H1 (cell line): ENCODE results near the gene TSPAN9. TPM values are rescaled to one million over a fixed set of nuclear protein-coding genes. Genes with fewer than 3 reads are reported as not detected.

Source experiments
- CTCF ChIA-PET: fragments of 300-600 bp; sonication (Branson Sonifier 250); formaldehyde crosslinking; loops from one replicate; lab custom pipeline; 2021; ENCODE audit not compliant: partially characterized antibody; lab: Charles Lee
- POLR2A ChIA-PET: fragments of 300-600 bp; sonication (Branson Sonifier 250); formaldehyde crosslinking; loops from one replicate; lab custom pipeline; 2021; ENCODE audit warnings: inconsistent platforms; ENCODE audit not compliant: partially characterized antibody; lab: Charles Lee
- DNase-seq, 2 experiments: peaks; one replicate each; pipeline versions ENCODE4 v3.0.0 to v3.0.0-alpha.2; 2010 to 2022; ENCODE audit warnings: low spot score in 2 of 2, low read depth in 1 of 2, mixed read lengths in 1 of 2
- FAIRE-seq: peaks from 2 replicates; lab custom pipeline; 2011; peaks lifted over from hg19 to GRCh38; lab: Jason Lieb, UNC
- H2AFZ ChIP-seq: 2 replicates; pipeline ENCODE4 v1.8.1; 2012; ENCODE audit warnings: low read length, inconsistent platforms
- H2AK5ac ChIP-seq: 2 replicates; pipeline ENCODE4 v1.6.1; 2013; ENCODE audit warnings: low read depth, low read length
- H2BK120ac ChIP-seq: replicated peaks from 2 replicates; pipeline ENCODE3; 2013; ENCODE audit warnings: low read depth, low read length, inconsistent platforms
- H2BK12ac ChIP-seq: 2 replicates; pipeline ENCODE4 v1.6.1; 2013; ENCODE audit warnings: low read depth, low read length
- H2BK15ac ChIP-seq: 2 replicates; pipeline ENCODE4 v1.6.1; 2013; ENCODE audit warnings: low read length
- H2BK20ac ChIP-seq: 2 replicates; pipeline ENCODE4 v1.6.1; 2013; ENCODE audit warnings: low read length
- H2BK5ac ChIP-seq: 2 replicates; pipeline ENCODE4 v1.6.1; 2013; ENCODE audit warnings: low read depth, low read length
- H3K14ac ChIP-seq: 2 replicates; pipeline ENCODE4 v1.6.1; 2013; ENCODE audit warnings: inconsistent platforms; ENCODE audit not compliant: insufficient read length
- H3K18ac ChIP-seq: 2 replicates; pipeline ENCODE4 v1.6.1; 2013; ENCODE audit warnings: low read length; ENCODE audit errors: extremely low read depth
- H3K23ac ChIP-seq: 2 replicates; pipeline ENCODE4 v1.6.1; 2013; ENCODE audit warnings: inconsistent platforms; ENCODE audit not compliant: insufficient read length
- H3K23me2 ChIP-seq: 2 replicates; pipeline ENCODE4 v1.6.1; 2013; ENCODE audit warnings: low read depth, low read length
- H3K27ac ChIP-seq: 2 replicates; pipeline ENCODE4 v1.6.1; 2011; ENCODE audit warnings: low read depth, low read length, inconsistent platforms
- H3K27me3 ChIP-seq, 4 experiments: replicated peaks in 1 of 4; 1 replicate in 1 of 4; 2 replicates in 3 of 4; pipeline versions ENCODE4 v1.6.1 to v1.8.1; 2011 to 2013; ENCODE audit warnings: low read length in 3 of 4, mild to moderate bottlenecking in 3 of 4, inconsistent platforms in 2 of 4, mixed read lengths in 2 of 4, moderate library complexity in 1 of 4; ENCODE audit not compliant: control insufficient read depth in 3 of 4, insufficient read depth in 3 of 4; ENCODE audit errors: extremely low read depth in 1 of 4
- H3K36me3 ChIP-seq, 4 experiments: 2 replicates each; pipeline versions ENCODE4 v1.6.1 to v1.8.1; 2011 to 2013; ENCODE audit warnings: mild to moderate bottlenecking in 4 of 4, low read length in 3 of 4, moderate library complexity in 2 of 4, control low read depth in 1 of 4, inconsistent platforms in 1 of 4; ENCODE audit not compliant: insufficient read depth in 4 of 4, control insufficient read depth in 2 of 4
- H3K4ac ChIP-seq: replicated peaks from 2 replicates; pipeline ENCODE3; 2013; ENCODE audit warnings: low read length, low read depth, mixed read lengths, inconsistent platforms; ENCODE audit not compliant: insufficient read length
- H3K4me1 ChIP-seq, 4 experiments: replicated peaks in 1 of 4; 1 replicate in 1 of 4; 2 replicates in 3 of 4; pipeline versions ENCODE4 v1.6.1 to v1.8.1; 2011 to 2013; ENCODE audit warnings: low read length in 3 of 4, inconsistent platforms in 2 of 4, mixed read lengths in 1 of 4; ENCODE audit not compliant: insufficient read depth in 4 of 4, control insufficient read depth in 3 of 4
- H3K4me2 ChIP-seq, 2 experiments: 2 replicates each; pipeline versions ENCODE4 v1.6.1 to v1.8.1; 2011 to 2013; ENCODE audit warnings: low read depth in 2 of 2, low read length in 2 of 2, control low read depth in 1 of 2, inconsistent platforms in 1 of 2, mild to moderate bottlenecking in 1 of 2; ENCODE audit not compliant: insufficient read depth in 1 of 2
- H3K4me3 ChIP-seq, 4 experiments: fragments of 200-600, 300-600 bp in 1 of 4; sonication (generic), shearing (Covaris generic), sonication (Bioruptor Twin) in 1 of 4; 2 replicates each; pipeline versions ENCODE4 v1.5.1 to v1.8.1; 2011 to 2016; ENCODE audit warnings: low read length in 4 of 4, low read depth in 3 of 4, control low read depth in 2 of 4, inconsistent platforms in 2 of 4, mild to moderate bottlenecking in 2 of 4, mixed read lengths in 1 of 4, moderate library complexity in 1 of 4; ENCODE audit not compliant: insufficient read depth in 2 of 4; ENCODE audit errors: extremely low read depth in 1 of 4
- H3K56ac ChIP-seq: replicated peaks from 2 replicates; pipeline ENCODE3; 2013; ENCODE audit warnings: low read depth, mild to moderate bottlenecking, mixed read lengths, low read length, inconsistent platforms; ENCODE audit not compliant: insufficient read length
- H3K79me1 ChIP-seq: 2 replicates; pipeline ENCODE4 v1.6.1; 2013; ENCODE audit warnings: low read depth, low read length, control low read depth
- H3K79me2 ChIP-seq, 2 experiments: 2 replicates each; pipeline versions ENCODE4 v1.6.1 to v1.8.1; 2012 to 2013; ENCODE audit warnings: low read length in 2 of 2, mild to moderate bottlenecking in 2 of 2, inconsistent platforms in 1 of 2; ENCODE audit not compliant: insufficient read depth in 2 of 2, control insufficient read depth in 1 of 2
- H3K9ac ChIP-seq, 4 experiments: replicated peaks in 1 of 4; 1 replicate in 1 of 4; 2 replicates in 3 of 4; pipeline versions ENCODE4 v1.6.1 to v1.8.1; 2011 to 2013; ENCODE audit warnings: low read depth in 3 of 4, low read length in 3 of 4, control low read depth in 2 of 4, mild to moderate bottlenecking in 2 of 4, moderate library complexity in 2 of 4, inconsistent platforms in 1 of 4; ENCODE audit errors: extremely low read depth in 1 of 4
- H3K9me3 ChIP-seq, 2 experiments: 2 replicates each; pipeline versions ENCODE4 v1.6.1 to v1.8.1; 2012 to 2013; ENCODE audit warnings: mild to moderate bottlenecking in 2 of 2, moderate library complexity in 2 of 2, control low read depth in 1 of 2, inconsistent platforms in 1 of 2, low read depth in 1 of 2, low read length in 1 of 2, mixed read lengths in 1 of 2; ENCODE audit not compliant: insufficient read depth in 2 of 2
- H4K20me1 ChIP-seq, 2 experiments: replicated peaks in 1 of 2; 2 replicates each; pipeline versions ENCODE3 to v1.8.1; 2011 to 2013; ENCODE audit warnings: inconsistent platforms in 2 of 2, low read length in 2 of 2, mild to moderate bottlenecking in 1 of 2; ENCODE audit not compliant: insufficient read depth in 2 of 2, control insufficient read depth in 1 of 2
- H4K5ac ChIP-seq: 2 replicates; pipeline ENCODE4 v1.6.1; 2013; ENCODE audit warnings: low read length, low read depth, mixed read lengths, inconsistent platforms; ENCODE audit not compliant: insufficient read length
- H4K8ac ChIP-seq: 2 replicates; pipeline ENCODE4 v1.8.0; 2013; ENCODE audit warnings: mild to moderate bottlenecking, moderate library complexity, low read length, inconsistent platforms; ENCODE audit not compliant: insufficient read depth; ENCODE audit errors: extremely low read depth
- H4K91ac ChIP-seq: replicated peaks from 2 replicates; pipeline ENCODE3; 2013; ENCODE audit warnings: low read length, mixed read lengths, inconsistent platforms; ENCODE audit not compliant: insufficient read length
- BRCA1 ChIP-seq: IDR thresholded peaks from 2 replicates; pipeline ENCODE4 v1.6.1; 2012; ENCODE audit warnings: low read depth, low read length, improper control_type of control experiment
- CBX8 ChIP-seq: fragments of 300-800, 300-1000 bp; sonication (generic); IDR thresholded peaks from 2 replicates; pipeline ENCODE4 v1.7.1; 2016; ENCODE audit warnings: low read depth, low read length, borderline replicate concordance
- CHD1 ChIP-seq: IDR thresholded peaks from 2 replicates; pipeline ENCODE4 v1.6.1; 2012; ENCODE audit warnings: low read depth, low read length, improper control_type of control experiment
- CHD2 ChIP-seq: IDR thresholded peaks from 2 replicates; pipeline ENCODE4 v1.6.1; 2012; ENCODE audit warnings: low read length, improper control_type of control experiment
- PHF8 ChIP-seq: fragments of 200-600 bp; sonication (generic); conservative IDR thresholded peaks from 2 replicates; pipeline ENCODE4 v1.7.1; 2012; ENCODE audit warnings: low read depth, mild to moderate bottlenecking, inconsistent platforms, low read length, moderate library complexity
- POLR2AphosphoS5 ChIP-seq: IDR thresholded peaks from 2 replicates; pipeline ENCODE4 v1.6.1; 2011; ENCODE audit warnings: low read depth, low read length
- SAP30 ChIP-seq: fragments of 300-600 bp; sonication (generic); IDR thresholded peaks from 2 replicates; pipeline ENCODE4 v1.7.1; 2012; ENCODE audit warnings: low read length, moderate library complexity, mild to moderate bottlenecking, inconsistent platforms; ENCODE audit not compliant: insufficient read depth, insufficient replicate concordance
- SP2 ChIP-seq: IDR thresholded peaks from 2 replicates; pipeline ENCODE4 v1.6.1; 2012; ENCODE audit warnings: mild to moderate bottlenecking, low read length, inconsistent platforms
- SRF ChIP-seq: IDR thresholded peaks from 2 replicates; pipeline ENCODE4 v1.6.1; 2011; ENCODE audit warnings: mild to moderate bottlenecking, low read depth, low read length, moderate library complexity
- TAF1 ChIP-seq: IDR thresholded peaks from 2 replicates; pipeline ENCODE4 v1.6.1; 2011; ENCODE audit warnings: mild to moderate bottlenecking, low read depth, low read length
- TBP ChIP-seq: IDR thresholded peaks from 2 replicates; pipeline ENCODE4 v1.6.1; 2011; ENCODE audit warnings: low read depth, low read length, improper control_type of control experiment
- TEAD4 ChIP-seq: IDR thresholded peaks from 2 replicates; pipeline ENCODE4 v1.6.1; 2012; ENCODE audit warnings: low read depth, low read length, inconsistent platforms, mixed read lengths
- YY1 ChIP-seq: IDR thresholded peaks from 2 replicates; pipeline ENCODE4 v1.6.1; 2011; ENCODE audit warnings: low read depth, mild to moderate bottlenecking, low read length
- WGBS, 2 experiments: shearing (Covaris generic) in 1 of 2; methylation state at CpG; one replicate each; pipeline versions ENCODE4 v1.1.6 to v1.1.7; 2013 to 2015; ENCODE audit warnings: low lambda C conversion rate in 2 of 2, mixed read lengths in 2 of 2, inconsistent platforms in 1 of 2, low coverage in 1 of 2, missing lambda C conversion rate in 1 of 2; ENCODE audit not compliant: insufficient replicate concordance in 2 of 2, insufficient coverage in 1 of 2, insufficient read length in 1 of 2; ENCODE audit errors: extremely low coverage in 1 of 2, missing lambda C conversion rate in 1 of 2; 5-methylcytosine and 5-hydroxymethylcytosine counted together
- polyA plus RNA-seq, 7 experiments: library from polyadenylated mRNA; depleted of rRNA in 3 of 7; stranded (reverse) in 5 of 7; unstranded in 2 of 7; fragments of >200 nt in 5 of 7; fragments of 200-250 nt in 2 of 7; gene quantifications; 1 replicate in 5 of 7; 2 replicates in 1 of 7; 4 replicates in 1 of 7; pipeline versions ENCODE4 v1.2.1 to v1.2.3, GENCODE V29; 2011 to 2013; ENCODE audit warnings: missing spikeins in 2 of 7, mixed read lengths in 2 of 7
- total RNA-seq: library from RNA; stranded (reverse); fragmentation: NEBNext Ultra II Directional; extraction: Animal tissue kit (Norgen Biotek cat#: 25700); gene quantifications from 2 replicates; pipeline ENCODE4 v1.2.1, GENCODE V29; 2021
- TF ChIP-seq, protein P1 (sequence below): IDR thresholded peaks from 2 replicates; pipeline ENCODE4 v1.6.1; 2011; ENCODE audit warnings: low read length, improper control_type of control experiment

Gene TSPAN9
- total and polyA plus RNA-seq, 2 of the 8 experiments (the other 6 are each of a cell fraction or from before 2014, with no cell fraction given): 11.5 to 29.1 TPM

DNA sequence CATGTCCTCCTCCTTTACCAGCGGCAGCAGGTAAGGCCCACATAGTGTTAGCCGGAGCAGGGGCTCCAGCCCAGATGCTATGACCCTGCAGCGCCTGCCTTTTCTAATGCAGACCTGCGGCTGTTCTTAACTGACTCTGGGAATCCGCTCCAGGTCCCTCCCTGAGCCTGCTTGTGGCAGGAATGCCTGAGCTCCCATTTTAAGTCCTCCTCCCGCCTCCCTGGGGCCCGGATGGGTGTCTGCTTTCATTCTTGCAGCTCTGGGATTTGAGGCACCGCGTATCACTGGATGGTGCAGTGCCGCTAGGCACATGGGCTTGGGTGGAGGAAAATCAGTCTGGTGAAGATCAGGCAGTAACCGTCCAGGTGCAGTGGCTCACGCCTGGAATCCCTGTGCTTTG, 7.6 kb downstream of the TSPAN9 start:
- ChIA-PET POLR2A (interaction anchor here (0.8 to 1.0 kb wide), 2 partner anchors 13 to 35 kb away, joined by 3 read pairs; no protein-coding TSS in a partner anchor), CTCF (interaction anchor here (0.6 to 1.9 kb wide), 3 partner anchors 12 to 217 kb away, joined by 3 to 9 read pairs (median 6); no protein-coding TSS in a partner anchor)
- no peaks in the 10 kb centered on the region for H4K20me1 ChIP-seq
- no peak overlapping the region for H2AK5ac ChIP-seq
- no peak overlapping the region for H2BK120ac ChIP-seq
- DNase-seq (peak; percentile 65 to 76), FAIRE-seq (no peak)
- H4K8ac ChIP-seq: no peak overlapping the region; the same call in 1 of the 2 replicates
- peaks cover 0 to 5% (median under 1%) of the 10 kb centered on the region in 4 experiments; a peak in 2 of 7 replicates for H3K27me3 ChIP-seq
- no peak overlapping the region for H3K56ac ChIP-seq
- no peaks in the 10 kb centered on the region for H3K9me3 ChIP-seq
- no peaks in the 10 kb centered on the region for H3K36me3 ChIP-seq
- H3K4me1 ChIP-seq: peaks cover 8 to 23% (median 17%) of the 10 kb centered on the region in 4 experiments
- 39% methylated on average over 12 of the region's 12 CpGs; no CpG with 5 or more reads in 1 of the 2 experiments for WGBS, 2 experiments
- no peak overlapping the region for H2AFZ ChIP-seq
- no peak overlapping the region for H4K91ac ChIP-seq
- no peak overlapping the region for H3K27ac ChIP-seq
- no peak overlapping the region for H3K4ac ChIP-seq
- no peak overlapping the region for H2BK15ac ChIP-seq
- H3K23me2 ChIP-seq: no peaks in the 10 kb centered on the region
- H3K23ac ChIP-seq: no peak overlapping the region
- H3K18ac ChIP-seq: no peak overlapping the region; the same call in none of the 2 replicates
- H3K9ac ChIP-seq: no peak overlapping the region
- H2BK5ac ChIP-seq: no peak overlapping the region
- H3K79me1 ChIP-seq: 0 out of 2 replicates have a peak, but pooled peaks cover 3% of the 10 kb centered on the region
- H3K4me3 ChIP-seq: no peak overlapping the region
- peak overlapping the region; percentile 30 to 33; a peak in 3 of 4 replicates for H3K4me2 ChIP-seq
- no peak overlapping the region for H4K5ac ChIP-seq
- no peak overlapping the region for H2BK20ac ChIP-seq
- H2BK12ac ChIP-seq: 0 out of 2 replicates have a peak overlapping the region, but pooled peaks have one; percentile 80
- no peak overlapping the region for H3K14ac ChIP-seq
- no peaks in the 10 kb centered on the region for H3K79me2 ChIP-seq
- TF ChIP-seq PHF8 (no peak), TAF1 (peak; percentile 25; the same call in 1 of the 2 replicates), SAP30 (no peak), TEAD4 (peak; percentile 54; the same call in 1 of the 2 replicates), CBX8 (no peak), BRCA1 (no peak), POLR2AphosphoS5 (no peak), SP2 (no peak), CHD1 (no peak), CHD2 (no peak), TBP (peak; percentile 87), YY1 (peak; percentile 79), SRF (no peak)
- TF ChIP-seq, protein P1, sequence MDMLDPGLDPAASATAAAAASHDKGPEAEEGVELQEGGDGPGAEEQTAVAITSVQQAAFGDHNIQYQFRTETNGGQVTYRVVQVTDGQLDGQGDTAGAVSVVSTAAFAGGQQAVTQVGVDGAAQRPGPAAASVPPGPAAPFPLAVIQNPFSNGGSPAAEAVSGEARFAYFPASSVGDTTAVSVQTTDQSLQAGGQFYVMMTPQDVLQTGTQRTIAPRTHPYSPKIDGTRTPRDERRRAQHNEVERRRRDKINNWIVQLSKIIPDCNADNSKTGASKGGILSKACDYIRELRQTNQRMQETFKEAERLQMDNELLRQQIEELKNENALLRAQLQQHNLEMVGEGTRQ: no peak
